PFSK-1 (cell line): ENCODE measurements around the gene COL25A1.

Experiments
- FOXP2 ChIP-seq: optimal IDR thresholded peaks from 2 replicates; pipeline ENCODE3; 2011; ENCODE audit warnings: borderline replicate concordance, control low read depth, inconsistent platforms; ENCODE audit not compliant: insufficient read depth; ENCODE audit errors: extremely low read length, extremely low read depth
- POLR2AphosphoS5 ChIP-seq: IDR thresholded peaks from 2 replicates; pipeline ENCODE4 v1.6.1; 2012; ENCODE audit warnings: low read depth, mild to moderate bottlenecking, control low read depth, low read length, moderate library complexity
- SIN3A ChIP-seq: IDR thresholded peaks from 2 replicates; pipeline ENCODE4 v1.6.1; 2012; ENCODE audit warnings: mild to moderate bottlenecking, low read length, moderate library complexity, borderline replicate concordance; ENCODE audit not compliant: insufficient read depth
- TAF1 ChIP-seq: IDR thresholded peaks from 2 replicates; pipeline ENCODE4 v1.6.1; 2012; ENCODE audit warnings: low read length, control low read depth, borderline replicate concordance; ENCODE audit not compliant: insufficient read depth
- TF ChIP-seq, protein P1 (sequence below), 2 experiments: IDR thresholded peaks; 2 replicates each; pipeline versions ENCODE4 v1.6.1 to v1.8.0; 2011 to 2012; ENCODE audit warnings: low read depth in 2 of 2, low read length in 2 of 2, control low read depth in 1 of 2, inconsistent platforms in 1 of 2, mild to moderate bottlenecking in 1 of 2, moderate library complexity in 1 of 2; ENCODE audit not compliant: insufficient read depth in 1 of 2

Gene COL25A1

DNA sequence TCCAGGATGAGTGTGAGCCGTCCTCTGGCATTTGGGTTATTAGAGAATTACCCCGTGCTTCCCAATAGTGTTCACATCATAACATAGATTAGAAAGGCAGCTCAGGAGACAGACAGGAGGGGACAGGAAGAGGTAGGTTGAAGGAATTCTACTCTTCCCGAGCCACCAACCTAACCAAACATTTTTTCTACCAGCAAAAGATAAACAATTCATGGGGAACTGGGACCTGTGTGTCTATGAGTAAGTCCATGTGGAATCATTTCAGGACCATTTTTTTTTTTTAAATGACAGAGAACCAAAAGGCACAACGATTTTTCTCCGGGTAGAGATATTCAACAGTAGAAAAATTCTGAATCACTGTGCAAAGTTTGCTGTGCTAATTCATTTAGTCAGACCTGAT is 365.4 kb downstream of the COL25A1 start:
- TF ChIP-seq, protein P1, sequence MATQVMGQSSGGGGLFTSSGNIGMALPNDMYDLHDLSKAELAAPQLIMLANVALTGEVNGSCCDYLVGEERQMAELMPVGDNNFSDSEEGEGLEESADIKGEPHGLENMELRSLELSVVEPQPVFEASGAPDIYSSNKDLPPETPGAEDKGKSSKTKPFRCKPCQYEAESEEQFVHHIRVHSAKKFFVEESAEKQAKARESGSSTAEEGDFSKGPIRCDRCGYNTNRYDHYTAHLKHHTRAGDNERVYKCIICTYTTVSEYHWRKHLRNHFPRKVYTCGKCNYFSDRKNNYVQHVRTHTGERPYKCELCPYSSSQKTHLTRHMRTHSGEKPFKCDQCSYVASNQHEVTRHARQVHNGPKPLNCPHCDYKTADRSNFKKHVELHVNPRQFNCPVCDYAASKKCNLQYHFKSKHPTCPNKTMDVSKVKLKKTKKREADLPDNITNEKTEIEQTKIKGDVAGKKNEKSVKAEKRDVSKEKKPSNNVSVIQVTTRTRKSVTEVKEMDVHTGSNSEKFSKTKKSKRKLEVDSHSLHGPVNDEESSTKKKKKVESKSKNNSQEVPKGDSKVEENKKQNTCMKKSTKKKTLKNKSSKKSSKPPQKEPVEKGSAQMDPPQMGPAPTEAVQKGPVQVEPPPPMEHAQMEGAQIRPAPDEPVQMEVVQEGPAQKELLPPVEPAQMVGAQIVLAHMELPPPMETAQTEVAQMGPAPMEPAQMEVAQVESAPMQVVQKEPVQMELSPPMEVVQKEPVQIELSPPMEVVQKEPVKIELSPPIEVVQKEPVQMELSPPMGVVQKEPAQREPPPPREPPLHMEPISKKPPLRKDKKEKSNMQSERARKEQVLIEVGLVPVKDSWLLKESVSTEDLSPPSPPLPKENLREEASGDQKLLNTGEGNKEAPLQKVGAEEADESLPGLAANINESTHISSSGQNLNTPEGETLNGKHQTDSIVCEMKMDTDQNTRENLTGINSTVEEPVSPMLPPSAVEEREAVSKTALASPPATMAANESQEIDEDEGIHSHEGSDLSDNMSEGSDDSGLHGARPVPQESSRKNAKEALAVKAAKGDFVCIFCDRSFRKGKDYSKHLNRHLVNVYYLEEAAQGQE (IDR thresholded peaks at IDR 0.05; ENCODE audit: insufficient read depth in 1 of 2, low read depth in 2 of 2, low read length in 2 of 2) = no peak
- no peak for TF ChIP-seq POLR2AphosphoS5
- no peak for TF ChIP-seq TAF1
- no peak for TF ChIP-seq SIN3A
- no peak for TF ChIP-seq FOXP2

DNA sequence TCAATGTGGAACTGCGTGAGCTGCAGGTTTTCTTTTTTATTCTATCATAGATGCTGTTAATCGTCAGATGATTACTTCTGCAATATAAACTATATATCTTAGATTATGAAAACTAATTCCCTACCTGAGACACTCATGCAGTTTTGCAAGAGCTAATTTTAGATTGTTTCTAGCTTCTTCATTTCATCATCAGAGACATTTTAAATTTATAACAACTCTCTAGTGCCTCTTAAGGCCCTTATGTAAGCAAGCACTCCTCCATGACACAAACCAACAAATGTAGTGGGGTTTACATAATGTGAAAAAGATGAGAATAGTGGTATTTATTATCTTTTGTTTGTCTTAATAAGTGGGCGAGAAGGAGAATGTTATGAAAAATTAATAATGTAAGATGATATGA is 369.4 kb downstream of the COL25A1 start:
- TF ChIP-seq SIN3A (no peak), POLR2AphosphoS5 (no peak)

DNA sequence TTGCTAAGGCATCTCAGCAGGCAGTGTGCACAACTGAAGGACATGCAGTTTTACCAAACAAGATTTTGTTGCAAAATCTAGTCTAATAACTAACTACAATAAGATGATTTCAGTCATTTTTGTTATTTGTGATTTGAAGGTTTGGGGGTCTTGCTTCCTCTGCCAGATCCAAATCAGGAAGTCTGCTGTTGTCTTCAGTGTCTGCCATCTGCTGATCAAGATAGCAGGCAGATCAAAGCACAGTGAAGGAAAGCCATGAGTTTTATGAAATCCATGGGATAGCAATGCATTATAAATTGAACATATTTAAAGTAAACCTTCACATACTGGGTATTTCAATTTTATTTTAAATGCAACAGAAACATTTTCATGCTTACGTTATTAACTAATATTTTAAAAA is 370.5 kb downstream of the COL25A1 start:
- no peak for TF ChIP-seq POLR2AphosphoS5
- TF ChIP-seq FOXP2 = no peak
- no peak for TF ChIP-seq TAF1
- TF ChIP-seq SIN3A = no peak
- TF ChIP-seq, protein P1 (IDR thresholded peaks at IDR 0.05; ENCODE audit: insufficient read depth in 1 of 2, low read depth in 2 of 2, low read length in 2 of 2) = no peak

DNA sequence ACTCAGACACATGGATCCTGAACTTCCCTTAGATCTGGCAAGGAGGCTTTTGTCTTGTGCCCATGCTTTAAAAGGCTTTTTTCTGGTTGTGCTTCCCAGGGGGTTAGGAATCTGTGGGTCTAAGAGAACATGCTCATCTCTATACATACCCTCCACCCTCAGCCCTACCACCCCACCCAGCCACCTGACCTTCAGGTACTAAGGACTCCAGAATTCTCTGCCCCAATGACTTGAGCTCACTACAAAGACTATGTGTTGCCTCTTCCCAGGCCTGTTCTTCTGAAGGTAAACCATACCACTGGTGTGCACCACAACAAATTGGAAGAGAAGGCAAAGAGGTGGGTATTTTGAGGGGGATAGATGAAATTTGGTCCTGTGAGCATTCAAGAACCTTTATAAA is 372.3 kb downstream of the COL25A1 start:
- TF ChIP-seq SIN3A (no peak), POLR2AphosphoS5 (no peak), FOXP2 (no peak), TAF1 (no peak)
- TF ChIP-seq, protein P1 (IDR thresholded peaks at IDR 0.05; ENCODE audit: insufficient read depth in 1 of 2, low read depth in 2 of 2, low read length in 2 of 2) = no peak

DNA sequence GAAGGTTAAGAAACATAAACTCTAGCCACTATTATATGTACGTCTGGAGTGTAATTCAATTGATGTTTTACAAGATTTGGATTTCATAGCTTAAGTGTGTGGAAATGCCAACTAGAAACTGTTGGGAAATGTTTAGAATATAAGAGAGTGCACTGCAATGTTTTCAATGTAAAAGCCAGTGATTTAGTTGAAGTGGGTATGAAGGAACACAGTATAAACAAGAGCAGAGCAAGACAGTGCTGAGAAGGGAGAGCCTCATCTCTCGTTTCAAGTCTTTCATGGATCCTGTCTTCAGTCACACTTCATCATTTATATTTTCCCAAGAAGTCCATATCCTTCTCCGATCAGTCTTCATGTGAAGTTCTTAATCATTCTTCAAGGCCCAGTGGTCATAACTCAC is 375.7 kb downstream of the COL25A1 start:
- TF ChIP-seq, protein P1 (IDR thresholded peaks at IDR 0.05; ENCODE audit: insufficient read depth in 1 of 2, low read depth in 2 of 2, low read length in 2 of 2) = no peak
- TF ChIP-seq POLR2AphosphoS5 = no peak
- TF ChIP-seq SIN3A = no peak
- TF ChIP-seq FOXP2 = no peak
- TF ChIP-seq TAF1 = no peak

DNA sequence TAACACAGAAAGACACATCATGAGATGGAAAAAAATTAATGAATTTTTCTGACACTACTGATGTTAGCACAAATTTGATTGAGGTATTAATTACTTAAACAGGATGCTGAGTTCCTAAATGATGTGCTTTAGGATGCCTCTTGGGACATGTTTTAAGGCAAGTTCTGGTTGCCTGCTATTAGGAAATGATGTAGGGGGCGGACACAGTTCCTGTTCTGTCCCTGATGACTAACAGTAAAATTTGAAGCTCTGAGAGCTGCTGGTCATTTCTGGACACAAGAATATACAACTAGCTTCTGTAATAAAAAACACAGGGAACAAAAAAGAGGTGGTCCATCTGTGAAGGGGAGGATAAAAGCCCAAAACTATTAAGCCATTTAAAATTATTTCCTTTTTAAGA is 376.4 kb downstream of the COL25A1 start:
- TF ChIP-seq, protein P1 (IDR thresholded peaks at IDR 0.05; ENCODE audit: insufficient read depth in 1 of 2, low read depth in 2 of 2, low read length in 2 of 2) = no peak
- TF ChIP-seq TAF1 (no peak), POLR2AphosphoS5 (no peak), SIN3A (no peak), FOXP2 (no peak)
